SH-SY5Y (cell line): ENCODE measurements around the gene SLFNL1.

Experiments used
- GATA2 ChIP-seq: IDR thresholded peaks from 2 replicates; pipeline ENCODE4 v1.6.1; 2011; ENCODE audit warnings: mild to moderate bottlenecking, low read depth, low read length
- GATA3 ChIP-seq: IDR thresholded peaks from 2 replicates; pipeline ENCODE4 v1.6.1; 2011; ENCODE audit warnings: low read depth, mild to moderate bottlenecking, low read length, moderate library complexity

DNA sequence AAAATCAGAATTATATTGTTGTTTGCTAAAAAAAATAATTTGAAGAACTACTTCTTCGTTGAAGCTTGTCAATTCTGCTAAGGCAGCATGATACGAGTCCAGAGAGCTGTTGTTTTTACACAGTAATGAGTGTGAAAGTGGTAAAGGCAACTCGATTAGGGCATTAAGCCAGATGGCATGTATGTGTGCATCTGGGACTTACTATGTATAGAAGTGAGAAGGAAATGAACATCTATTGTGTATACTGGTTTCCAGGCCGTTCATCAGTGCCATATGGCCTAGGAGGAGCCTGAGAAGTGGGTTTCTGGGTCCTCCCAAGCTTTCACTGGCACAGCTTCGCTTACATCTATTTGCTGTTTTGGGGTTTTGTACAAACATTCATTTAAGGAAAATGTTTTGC is 36.4 kb downstream of the SLFNL1 start:
- TF ChIP-seq GATA3 (no peak), GATA2 (no peak)
